Measurements from ENCODE around the gene SORCS3. TPM values are rescaled to one million over a fixed set of nuclear protein-coding genes. Genes with fewer than 3 reads are reported as not detected.

The SORCS3 gene
- total RNA-seq, 1 donor from 2014 or later: 1.4 TPM

- no peak for DNase-seq
Measured at GRCh38 chr10:105112862-105113261, 471.8 kb downstream of the SORCS3 start.

DNA sequence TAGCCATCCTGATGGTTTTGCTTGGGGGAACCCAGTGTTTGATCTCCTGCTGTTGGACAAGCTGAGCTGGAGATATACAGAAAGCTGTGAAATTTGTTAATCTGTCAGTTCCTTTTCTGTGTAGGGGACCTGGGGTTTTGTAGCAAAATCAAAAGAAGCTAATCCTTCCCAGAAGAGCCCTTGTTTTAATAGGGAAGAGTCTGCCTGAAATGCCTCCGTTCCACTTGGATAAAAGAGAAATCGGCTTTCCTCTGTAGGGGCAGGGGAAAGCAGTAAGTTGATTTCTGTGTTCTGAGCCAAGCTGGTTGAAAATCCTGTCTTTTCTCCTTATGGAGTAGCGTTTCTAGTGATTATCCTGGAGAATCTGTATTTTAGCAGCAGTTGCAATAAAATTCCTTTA, 472.6 kb downstream of the SORCS3 start:
- no peak for DNase-seq

DNA sequence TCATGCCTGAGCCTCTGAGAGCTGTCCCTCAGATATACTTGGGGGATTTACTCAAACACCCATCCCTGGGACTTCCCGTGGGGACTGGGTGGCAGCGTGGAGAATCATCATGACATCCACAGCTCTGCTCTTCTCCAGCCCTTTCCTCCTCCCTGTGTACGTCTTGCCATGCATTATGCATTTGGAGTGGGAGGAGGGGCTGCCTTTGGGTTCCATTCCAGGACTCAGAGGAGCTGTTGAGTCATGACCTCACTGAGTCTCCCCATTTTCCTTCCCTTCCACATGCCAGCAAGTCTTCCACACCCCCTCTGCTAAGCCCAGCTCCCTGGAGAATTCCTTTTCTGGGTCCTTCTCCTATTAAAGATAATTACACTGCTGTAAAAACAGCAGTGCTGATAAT, 480.7 kb downstream of the SORCS3 start:
- no peak for DNase-seq

GRCh38 chr10:105128111-105128510, 487.0 kb downstream of the SORCS3 start:
- no peak for DNase-seq

- no peak for DNase-seq
Measured at GRCh38 chr10:105138358-105138757, 497.3 kb downstream of the SORCS3 start.

DNA sequence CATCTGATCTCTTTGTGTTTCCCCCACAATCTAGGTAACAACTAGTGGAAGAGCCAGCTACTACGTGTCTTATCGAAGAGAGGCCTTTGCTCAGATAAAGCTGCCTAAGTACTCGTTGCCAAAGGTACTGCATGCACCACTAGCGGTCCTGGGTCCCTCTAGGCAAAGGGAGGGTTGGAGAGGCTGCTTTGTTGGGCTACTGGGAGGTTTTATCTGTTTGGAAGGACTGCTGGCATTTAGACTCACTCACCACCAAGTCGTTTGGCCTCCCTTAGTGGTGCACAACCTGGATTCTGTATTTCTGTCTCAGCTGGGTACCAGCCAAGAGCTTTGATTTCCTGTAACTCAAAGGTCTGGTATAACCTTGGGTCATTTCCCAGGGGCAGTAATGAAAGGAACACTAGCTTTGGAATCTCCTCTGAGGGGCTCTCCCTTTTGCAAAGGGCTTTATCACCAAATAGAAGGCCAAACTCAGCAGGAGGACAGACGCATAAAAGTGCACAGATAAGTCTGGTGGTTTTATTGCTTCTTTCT, 498.3 kb downstream of the SORCS3 start:
- no peak for DNase-seq

GRCh38 chr10:105140600-105140999, 499.5 kb downstream of the SORCS3 start:
- no peak for DNase-seq

DNA sequence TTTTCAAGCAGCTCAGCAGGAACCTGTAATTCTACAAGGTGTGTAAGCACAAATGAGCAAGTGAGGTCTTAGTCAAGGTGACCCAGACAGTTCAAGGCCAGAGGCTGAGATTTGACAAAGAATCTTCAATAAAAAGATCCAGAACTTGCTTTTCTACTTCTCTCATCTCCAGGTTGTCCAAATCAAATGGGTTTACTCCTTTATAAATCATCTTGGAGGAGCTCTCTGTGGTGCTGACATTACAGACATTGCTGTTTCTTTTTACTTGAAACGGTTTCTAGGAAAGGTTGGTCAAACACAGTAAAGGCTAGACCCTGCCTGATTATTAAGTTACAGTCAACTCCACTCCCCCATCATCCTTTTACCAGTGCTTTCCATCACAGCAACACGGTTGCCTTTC, 504.6 kb downstream of the SORCS3 start:
- no peak for DNase-seq

- no peak for DNase-seq
Measured at GRCh38 chr10:105146436-105146835, 505.3 kb downstream of the SORCS3 start.

DNA sequence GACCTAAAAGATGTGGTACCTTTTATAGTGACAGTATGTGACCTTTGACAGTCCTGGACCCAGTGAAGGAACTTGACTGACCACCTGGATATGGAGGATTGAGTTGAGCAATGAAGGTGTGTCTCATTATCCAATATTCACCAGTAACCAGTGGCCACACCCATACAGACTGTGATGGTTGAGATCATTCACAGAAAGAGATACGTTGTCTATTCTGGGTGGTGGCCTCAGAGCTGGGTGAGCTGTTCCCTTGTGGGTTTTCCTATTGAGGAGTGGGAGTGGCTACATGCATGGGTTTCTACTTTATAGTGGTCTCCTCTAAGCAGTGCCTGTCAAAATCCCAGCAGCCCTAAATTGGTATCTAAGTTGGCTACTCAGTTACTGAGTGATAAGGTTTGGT, 507.4 kb downstream of the SORCS3 start:
- DNase-seq: no peak

- DNase-seq: no peak
Measured at GRCh38 chr10:105148921-105149320, 507.8 kb downstream of the SORCS3 start.

DNA sequence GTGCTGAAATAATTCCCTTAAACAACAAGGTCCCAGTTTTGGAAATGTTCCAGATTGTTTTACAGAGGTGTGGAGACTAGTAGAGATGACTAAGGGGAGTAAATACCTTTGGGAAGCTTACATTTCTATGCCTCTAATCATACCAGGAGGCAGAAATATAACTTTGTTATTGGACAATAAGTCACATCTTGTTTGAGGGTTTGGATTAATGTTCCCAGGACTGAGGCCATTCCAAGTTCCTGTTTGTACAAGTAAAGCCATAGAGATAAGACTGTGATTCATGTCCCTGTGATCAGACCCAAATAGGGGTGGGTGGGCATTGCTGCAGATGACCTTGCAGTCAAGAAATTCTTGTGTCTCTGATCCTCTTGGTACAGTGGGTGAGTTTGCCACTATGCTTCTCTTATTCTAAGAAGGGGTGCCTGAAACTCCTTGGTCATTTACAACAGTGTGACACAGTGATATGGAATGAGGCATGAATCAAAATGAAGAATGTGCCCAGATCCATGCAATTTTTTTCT, 508.3 kb downstream of the SORCS3 start:
- DNase-seq: no peak

- no peak for DNase-seq
Measured at GRCh38 chr10:105150259-105150880, 509.3 kb downstream of the SORCS3 start.

DNA sequence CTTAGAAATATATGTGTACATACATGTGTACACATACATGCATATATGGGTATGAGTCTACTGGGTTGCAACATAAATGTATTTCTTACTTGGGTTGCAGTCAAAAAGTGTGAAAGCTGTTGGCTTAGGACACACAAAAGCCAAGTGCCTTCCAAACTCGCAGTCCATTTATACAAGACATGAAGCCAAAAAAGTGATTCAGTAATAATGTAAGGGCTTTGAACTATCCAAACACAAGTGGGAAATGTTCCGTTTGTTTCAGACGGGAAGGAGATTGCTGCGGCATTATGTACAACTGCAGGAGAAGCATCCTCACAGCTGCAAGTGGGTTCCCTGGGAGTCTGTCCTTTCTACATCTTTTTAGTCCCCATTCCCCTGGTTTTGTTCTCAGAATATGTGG, 513.6 kb downstream of the SORCS3 start:
- DNase-seq: peak; percentile 5

GRCh38 chr10:105159268-105159667, 518.2 kb downstream of the SORCS3 start:
- DNase-seq: no peak

DNA sequence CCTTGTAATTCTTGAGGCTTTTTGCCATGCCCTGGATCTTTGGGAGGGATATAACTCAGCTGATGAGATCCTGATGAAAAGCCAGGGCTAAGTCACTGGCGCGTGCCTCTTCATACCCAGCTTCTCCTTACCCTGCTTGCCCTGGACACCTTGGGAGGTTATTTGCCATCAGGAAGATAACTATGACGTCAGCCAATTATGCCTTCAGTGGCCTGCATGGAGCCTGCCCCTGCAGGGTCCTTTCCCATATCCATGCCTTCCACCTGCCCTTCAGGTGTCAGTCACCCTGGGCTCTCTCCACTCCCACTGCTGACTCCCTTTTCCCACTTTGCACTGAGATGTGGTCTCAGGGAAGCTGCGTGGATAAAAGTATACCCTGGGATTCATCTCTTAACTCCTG, 520.1 kb downstream of the SORCS3 start:
- no peak for DNase-seq

- DNase-seq: no peak
Measured at GRCh38 chr10:105161767-105162166, 520.7 kb downstream of the SORCS3 start.

- no peak for DNase-seq
Measured at GRCh38 chr10:105170521-105170920, 529.4 kb downstream of the SORCS3 start.

GRCh38 chr10:105171945-105172344, 530.9 kb downstream of the SORCS3 start:
- no peak for DNase-seq

- no peak for DNase-seq
Measured at GRCh38 chr10:105181626-105182025, 540.5 kb downstream of the SORCS3 start.

DNA sequence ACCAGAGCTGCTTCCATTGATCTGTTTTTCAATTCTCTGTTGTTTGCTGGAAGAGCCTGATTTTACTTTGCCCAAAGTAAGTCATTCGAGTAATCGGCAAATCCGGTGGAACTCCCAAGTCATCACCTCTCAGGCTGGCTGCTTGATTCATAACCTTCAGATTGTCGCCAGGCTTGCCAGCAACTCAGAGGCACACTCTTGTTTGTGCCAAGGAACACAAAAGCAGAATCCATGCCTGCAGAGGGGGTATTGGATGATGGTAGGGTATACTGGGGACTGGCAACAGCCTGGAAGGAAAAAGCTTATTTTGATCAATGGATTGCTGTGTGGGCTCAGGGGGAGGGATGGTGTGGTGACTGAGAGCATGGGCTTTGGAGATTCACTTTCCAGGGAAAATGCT, 542.4 kb downstream of the SORCS3 start:
- no peak for DNase-seq

GRCh38 chr10:105185161-105185560, 544.1 kb downstream of the SORCS3 start:
- DNase-seq: no peak

- DNase-seq: no peak
Measured at GRCh38 chr10:105187243-105187642, 546.2 kb downstream of the SORCS3 start.

GRCh38 chr10:105188737-105189462, 547.8 kb downstream of the SORCS3 start:
- no peak for DNase-seq
